GM19452 (cell line): ENCODE measurements around the gene RIMOC1.
"Not testable (repeated sequence)": the region's sequence is repeated elsewhere in the genome, so short reads cannot be mapped to it uniquely, and the experiment has no call there.

Experiments
- ATAC-seq: cut with Tn5 transposase; IDR thresholded peaks from one replicate; pipeline ENCODE4 v1.9.1; 2021; ENCODE audit not compliant: unreplicated experiment

The RIMOC1 gene

GRCh38 chr5:41891066-41891707, 13.0 kb upstream of the RIMOC1 start:
- peak; percentile 57 for ATAC-seq

DNA sequence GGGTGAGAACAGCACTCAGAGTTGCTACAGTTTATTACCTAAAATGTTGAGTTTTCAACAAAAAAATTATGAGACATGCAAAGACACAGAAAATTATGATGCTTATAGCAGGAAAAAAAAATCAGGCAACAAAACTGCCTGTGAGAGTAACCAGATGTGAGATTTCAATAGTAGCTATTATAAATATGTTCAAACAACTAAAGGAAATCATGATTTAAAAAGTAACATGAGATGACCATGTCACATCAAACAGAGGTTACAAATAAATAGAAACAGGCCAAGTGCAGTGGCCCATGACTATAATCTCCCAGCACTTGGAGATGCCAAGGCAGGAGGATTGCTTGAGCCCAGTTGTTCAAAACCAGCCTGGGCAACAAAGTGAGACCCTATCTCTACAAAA, 12.1 kb upstream of the RIMOC1 start:
- no peak for ATAC-seq

- peak; percentile 51 for ATAC-seq
Measured at GRCh38 chr5:41893074-41893851, 10.9 kb upstream of the RIMOC1 start.

GRCh38 chr5:41896230-41896629, 7.9 kb upstream of the RIMOC1 start:
- no peak for ATAC-seq

- no peak for ATAC-seq
Measured at GRCh38 chr5:41903382-41903891, 707 bp upstream of the RIMOC1 start.

GRCh38 chr5:41906151-41906550, 2.0 kb downstream of the RIMOC1 start:
- no peak for ATAC-seq

DNA sequence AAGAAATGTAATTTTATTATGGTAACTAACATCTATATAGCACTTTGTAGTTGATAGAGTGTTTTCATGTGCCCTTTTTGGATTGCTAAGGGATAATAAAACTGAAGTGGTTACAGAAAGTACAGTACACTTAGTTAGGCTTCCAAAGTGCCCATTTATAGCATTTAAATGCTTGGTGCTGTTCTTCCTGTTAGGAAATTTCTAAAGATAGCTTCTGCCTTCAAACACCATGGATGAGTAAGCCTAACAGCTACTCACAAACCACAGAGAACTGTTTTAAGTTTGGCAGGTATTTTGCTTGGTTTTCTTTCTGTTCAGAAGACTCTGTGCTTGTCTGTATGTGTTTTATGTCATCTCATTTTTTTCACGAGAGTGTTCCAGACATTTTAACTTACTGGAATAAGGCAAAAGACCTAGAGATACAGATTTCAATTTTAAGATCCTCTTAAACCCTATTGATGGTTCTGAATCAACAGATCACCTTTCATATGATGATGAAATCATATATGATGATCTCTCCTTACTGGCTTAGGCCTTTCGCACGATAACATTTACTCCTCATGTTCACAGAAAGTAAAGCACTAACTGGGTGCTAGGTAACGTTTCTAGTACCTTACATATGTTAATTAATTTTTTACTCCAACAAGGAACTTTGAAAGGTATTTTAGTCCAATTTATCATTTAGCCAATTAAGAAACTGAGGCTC, 4.4 kb downstream of the RIMOC1 start:
- ATAC-seq: no peak

DNA sequence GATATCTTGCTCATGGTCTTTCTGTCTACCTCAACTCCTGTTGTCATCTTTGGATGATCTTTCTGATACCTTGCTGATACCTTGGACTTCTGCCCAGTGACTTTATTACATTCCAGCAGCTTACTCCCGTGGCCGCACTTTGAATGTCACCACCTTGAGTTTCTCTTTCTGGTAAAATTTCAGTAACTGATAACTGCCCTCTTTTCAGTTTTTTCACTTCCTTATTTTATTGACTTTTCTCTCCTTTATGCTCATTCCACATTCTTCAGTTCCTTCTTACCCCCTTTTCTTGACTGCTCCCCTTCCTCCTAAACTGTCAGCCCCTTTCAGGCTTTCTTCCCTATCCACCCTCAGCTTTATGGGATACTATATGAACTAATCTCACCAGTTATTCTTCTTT, 14.0 kb downstream of the RIMOC1 start:
- peak; percentile 58 for ATAC-seq

DNA sequence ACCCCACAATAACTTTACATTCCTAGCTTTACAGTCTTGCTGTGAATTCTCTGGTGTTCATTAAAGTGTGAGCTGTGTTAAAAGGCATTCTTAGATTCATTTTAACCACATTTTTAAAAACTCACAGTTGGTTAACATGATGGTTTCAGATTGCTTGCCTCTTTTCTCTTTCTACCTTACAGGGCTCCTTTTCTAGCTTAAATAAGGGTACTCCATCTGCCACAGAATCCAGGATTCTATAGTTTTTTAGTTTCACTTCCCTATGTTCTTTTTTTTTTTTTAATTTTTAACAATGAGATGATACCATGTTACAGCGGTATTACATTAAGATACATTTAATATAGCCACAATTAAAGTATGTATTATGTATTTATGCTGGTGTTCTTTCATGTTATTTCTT, 17.0 kb downstream of the RIMOC1 start:
- no peak for ATAC-seq

- no peak for ATAC-seq
Measured at GRCh38 chr5:41921874-41922273, 17.7 kb downstream of the RIMOC1 start.

DNA sequence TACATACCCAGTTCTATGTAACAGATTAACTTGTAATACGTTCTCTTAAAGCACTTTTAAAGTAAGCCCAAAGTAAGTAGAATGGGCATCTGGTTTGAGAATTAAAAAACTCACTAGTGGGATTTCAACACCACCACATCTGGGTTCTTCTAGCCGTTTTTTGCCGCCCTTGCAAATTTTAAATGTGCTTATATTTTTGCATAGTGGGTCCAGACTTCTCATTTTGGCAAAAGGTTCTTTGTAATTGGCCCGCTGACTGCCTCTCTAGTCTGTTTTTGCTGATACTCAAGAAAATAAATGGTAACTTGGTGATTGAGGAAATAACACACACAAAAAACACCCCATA, 20.4 kb downstream of the RIMOC1 start:
- no peak for ATAC-seq

DNA sequence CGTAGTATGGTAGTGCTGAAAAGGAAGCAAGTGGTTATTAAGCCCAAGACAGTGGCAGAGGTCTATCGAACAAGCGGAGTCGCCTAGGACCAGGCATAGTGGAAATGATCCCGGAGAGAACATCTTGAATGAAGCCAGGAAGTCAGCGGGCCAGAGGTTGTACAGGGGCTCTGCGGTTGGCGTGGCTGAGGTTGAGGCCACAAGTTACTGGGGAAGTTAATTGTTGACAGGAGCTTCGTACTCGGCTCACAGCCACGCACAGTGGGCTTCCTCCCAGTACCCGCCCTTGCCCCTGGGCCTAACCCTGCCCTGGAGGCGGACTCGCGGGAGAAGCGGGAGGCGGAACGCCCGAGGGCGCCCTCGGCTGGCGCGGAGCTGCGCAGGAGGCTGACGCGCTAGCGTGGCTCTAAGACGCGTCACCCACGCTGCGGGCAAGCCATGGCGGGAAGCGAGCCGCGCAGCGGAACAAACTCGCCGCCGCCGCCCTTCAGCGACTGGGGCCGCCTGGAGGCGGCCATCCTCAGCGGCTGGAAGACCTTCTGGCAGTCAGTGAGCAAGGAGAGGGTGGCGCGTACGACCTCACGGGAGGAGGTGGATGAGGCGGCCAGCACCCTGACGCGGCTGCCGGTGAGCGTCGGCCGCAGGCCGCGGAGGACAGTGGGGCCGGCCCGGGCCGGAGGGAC, 20.9 kb downstream of the RIMOC1 start, which contains the start of gene FBXO4:
TSS of gene FBXO4 (plus strand) at position 410 of the 683 bp plus-strand sequence. CDS start at position 439, 29 bp downstream.
- peak; percentile 90 for ATAC-seq

DNA sequence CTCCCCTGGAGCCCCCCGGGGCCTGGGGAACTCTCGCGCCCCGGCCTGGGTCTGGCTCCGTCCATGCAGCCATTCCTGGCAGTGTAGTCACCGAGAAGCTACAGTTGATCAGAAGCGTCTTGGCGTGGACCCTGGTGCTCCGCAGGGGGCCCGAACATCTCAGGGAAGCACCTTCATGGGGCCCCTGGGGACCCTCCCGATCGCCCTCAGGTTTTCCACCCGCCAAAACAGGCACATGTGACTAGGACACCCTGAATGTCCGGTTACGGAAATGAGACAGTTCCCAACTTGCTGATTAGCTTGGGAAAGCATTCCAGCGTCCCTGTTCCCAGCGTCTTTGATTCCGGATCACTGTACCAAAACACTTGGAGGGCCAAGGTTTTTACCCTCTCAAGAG, 21.4 kb downstream of the RIMOC1 start:
- peak; percentile 23 for ATAC-seq

GRCh38 chr5:41927604-41928003, 23.5 kb downstream of the RIMOC1 start:
- ATAC-seq: no peak

- no peak for ATAC-seq
Measured at GRCh38 chr5:41929035-41929434, 24.9 kb downstream of the RIMOC1 start.

DNA sequence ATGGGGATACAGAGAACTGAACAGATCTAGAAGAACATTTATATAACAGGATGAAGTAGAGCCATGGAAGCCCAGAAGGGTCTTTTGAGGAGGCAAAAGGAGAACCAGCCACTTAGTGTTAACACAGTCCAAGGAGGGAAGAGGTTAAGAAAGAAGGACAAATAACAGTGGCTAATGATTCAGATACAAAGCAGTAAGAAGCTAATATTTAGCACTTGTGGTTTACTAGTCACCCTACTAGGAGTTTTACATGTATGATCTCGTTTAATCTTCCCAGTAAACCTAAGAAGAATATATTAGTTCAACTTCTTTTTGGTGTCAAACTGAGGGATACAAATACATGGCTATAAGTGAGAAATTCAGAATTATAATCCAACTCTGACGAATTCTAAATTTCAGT, 28.6 kb downstream of the RIMOC1 start:
- no peak for ATAC-seq

DNA sequence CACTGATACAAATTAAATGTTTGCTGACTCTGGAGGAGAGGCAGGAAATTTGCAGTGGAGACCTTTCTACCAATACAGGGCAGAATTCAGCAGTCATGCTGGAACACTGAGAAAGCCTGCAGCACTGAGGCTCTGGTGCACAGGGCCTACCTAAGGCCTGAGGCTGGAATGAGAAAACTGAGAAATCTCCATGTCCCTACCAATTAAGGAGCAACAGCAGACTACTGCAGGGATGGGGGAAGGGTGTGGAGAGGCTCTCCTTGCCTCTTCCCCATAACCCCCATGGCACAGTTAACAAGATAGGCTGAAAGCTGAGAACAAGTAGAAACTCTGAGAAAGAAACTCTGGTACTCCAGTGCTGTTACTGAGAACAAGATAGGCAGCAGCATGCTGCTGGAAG, 31.4 kb downstream of the RIMOC1 start:
- ATAC-seq: no peak

DNA sequence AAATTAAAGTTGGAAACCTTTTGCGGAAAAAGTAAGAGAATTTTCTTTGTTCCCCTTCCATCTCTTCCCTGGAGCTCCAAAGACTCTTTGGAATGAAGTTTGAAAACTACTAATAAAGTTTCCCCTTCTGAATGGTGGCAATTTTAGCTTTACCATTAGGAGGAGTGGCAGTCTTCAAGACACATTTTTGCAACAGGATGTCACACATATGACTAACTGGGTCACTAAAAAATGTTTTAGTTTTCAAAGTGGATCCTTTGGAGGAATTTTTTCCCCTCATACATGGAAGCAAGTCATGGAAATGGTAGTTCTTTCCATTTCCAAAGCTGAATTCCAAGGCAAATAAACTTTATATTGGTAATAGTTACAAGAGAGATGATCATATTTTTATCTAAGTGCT, 36.5 kb downstream of the RIMOC1 start:
- no peak for ATAC-seq

- ATAC-seq: not testable (repeated sequence)
Measured at GRCh38 chr5:41945332-41945955, 41.3 kb downstream of the RIMOC1 start.

DNA sequence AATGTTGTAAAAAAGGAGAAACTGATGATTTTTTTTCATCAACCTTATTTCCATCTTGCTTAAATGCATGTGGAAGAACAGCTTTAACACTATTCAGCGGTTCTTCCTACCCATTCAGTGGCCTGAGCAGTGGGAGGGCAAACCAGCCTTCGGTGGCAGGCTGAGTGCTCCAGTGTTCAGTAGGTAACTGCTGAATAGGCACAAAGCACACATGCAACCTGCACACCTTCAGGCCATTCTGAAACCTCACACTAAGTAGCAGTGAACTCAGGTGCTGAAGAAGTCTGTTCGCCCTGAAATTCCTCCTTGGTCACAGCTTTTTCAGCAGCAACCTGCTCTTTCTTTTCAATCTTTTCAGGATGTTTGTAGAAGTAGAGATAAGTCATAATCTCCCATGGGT, 47.1 kb downstream of the RIMOC1 start:
- ATAC-seq: no peak
